Upper lobe of left lung (tissue), 4 donors: ENCODE results near the gene FAF2.

ENCODE experiments used
- CTCF ChIP-seq, 6 experiments: fragments of 450-650 bp in 4 of 6; fragments of 200-600 bp in 2 of 6; sonication (generic) in 2 of 6; IDR thresholded peaks; one replicate each; pipeline ENCODE4 v1.5.1; 2016 to 2019; ENCODE audit warnings: antibody characterized with exemption in 6 of 6
- POLR2A ChIP-seq, 4 donors: fragments of 450-650 bp; IDR thresholded peaks; one replicate each; pipeline ENCODE4 v1.5.1; 2016 to 2017; ENCODE audit warnings: antibody characterized with exemption in 4 of 4, mild to moderate bottlenecking in 2 of 4

GRCh38 chr5:176470539-176470938 is 22.4 kb downstream of the FAF2 start:
- no peak for TF ChIP-seq CTCF (IDR thresholded peaks at IDR 0.05)
- TF ChIP-seq POLR2A (IDR thresholded peaks at IDR 0.05): no peak
